Gastroesophageal sphincter (tissue), 4 donors: ENCODE data around the gene SLC25A19. TPM values are rescaled to one million over a fixed set of nuclear protein-coding genes. Genes with fewer than 3 reads are reported as not detected.

Source experiments
- ATAC-seq: fragments of 150-250 bp; one replicate; pipeline ENCODE4 v1.9.1; 2016; ENCODE audit warnings: mild to moderate bottlenecking, moderate library complexity
- H3K27ac ChIP-seq, 4 donors: fragments of 200-600 bp; sonication (generic) in 3 of 4; 1 replicate in 3 of 4; 2 replicates in 1 of 4; pipeline ENCODE4 v1.5.1; 2016 to 2019
- H3K27me3 ChIP-seq: fragments of 200-600 bp; sonication (generic); one replicate; pipeline ENCODE4 v1.5.1; 2019
- H3K36me3 ChIP-seq, 2 donors: fragments of 200-600 bp; sonication (generic); one replicate each; pipeline ENCODE4 v1.5.1; 2019; ENCODE audit warnings: control low read depth in 1 of 2
- H3K4me1 ChIP-seq, 3 donors: fragments of 200-600 bp; sonication (generic); 1 replicate in 2 of 3; 2 replicates in 1 of 3; pipeline ENCODE4 v1.5.1; 2016 to 2019; ENCODE audit warnings: control low read depth in 2 of 3
- H3K4me3 ChIP-seq, 2 donors: fragments of 200-600 bp; sonication (generic); one replicate each; pipeline ENCODE4 v1.5.1; 2019; ENCODE audit warnings: mild to moderate bottlenecking in 1 of 2, moderate library complexity in 1 of 2
- H3K9me3 ChIP-seq, 3 donors: fragments of 200-600 bp; sonication (generic); one replicate each; pipeline ENCODE4 v1.5.1; 2017 to 2019; ENCODE audit warnings: control low read depth in 2 of 3
- EP300 ChIP-seq: sonication (generic); formaldehyde crosslinking; IDR thresholded peaks from one replicate; pipeline ENCODE4 v1.6.1; 2017; ENCODE audit warnings: antibody characterized with exemption, mild to moderate bottlenecking
- POLR2A ChIP-seq, 2 donors: fragments of 450-650 bp; IDR thresholded peaks; one replicate each; pipeline ENCODE4 v1.6.1; 2017; ENCODE audit warnings: antibody characterized with exemption in 2 of 2, mild to moderate bottlenecking in 2 of 2, moderate library complexity in 1 of 2
- POLR2AphosphoS5 ChIP-seq: sonication (generic); formaldehyde crosslinking; IDR thresholded peaks from one replicate; pipeline ENCODE4 v1.6.1; 2017; ENCODE audit warnings: antibody characterized with exemption
- WGBS, 2 donors: methylation state at CpG; one replicate each; pipeline ENCODE4 v1.1.5; 2018; ENCODE audit warnings: low coverage in 1 of 2; 5-methylcytosine and 5-hydroxymethylcytosine counted together
- total RNA-seq, 4 donors: library from RNA; depleted of rRNA; stranded (reverse); fragments of >200 nt; gene quantifications; one replicate each; pipeline ENCODE4 v1.1.0, GENCODE V29; 2016
- TF ChIP-seq, protein P1 (sequence below), 4 experiments: fragments of 200-600 bp in 2 of 4; fragments of 450-650 bp in 2 of 4; sonication (generic) in 1 of 4; IDR thresholded peaks; one replicate each; pipeline ENCODE4 v1.5.1; 2017 to 2019; ENCODE audit warnings: antibody characterized with exemption in 4 of 4, mild to moderate bottlenecking in 2 of 4, moderate library complexity in 2 of 4

SLC25A19 gene
- total RNA-seq, 4 donors from 2014 or later: 7.3 to 14.5 (median 13.4) TPM

DNA sequence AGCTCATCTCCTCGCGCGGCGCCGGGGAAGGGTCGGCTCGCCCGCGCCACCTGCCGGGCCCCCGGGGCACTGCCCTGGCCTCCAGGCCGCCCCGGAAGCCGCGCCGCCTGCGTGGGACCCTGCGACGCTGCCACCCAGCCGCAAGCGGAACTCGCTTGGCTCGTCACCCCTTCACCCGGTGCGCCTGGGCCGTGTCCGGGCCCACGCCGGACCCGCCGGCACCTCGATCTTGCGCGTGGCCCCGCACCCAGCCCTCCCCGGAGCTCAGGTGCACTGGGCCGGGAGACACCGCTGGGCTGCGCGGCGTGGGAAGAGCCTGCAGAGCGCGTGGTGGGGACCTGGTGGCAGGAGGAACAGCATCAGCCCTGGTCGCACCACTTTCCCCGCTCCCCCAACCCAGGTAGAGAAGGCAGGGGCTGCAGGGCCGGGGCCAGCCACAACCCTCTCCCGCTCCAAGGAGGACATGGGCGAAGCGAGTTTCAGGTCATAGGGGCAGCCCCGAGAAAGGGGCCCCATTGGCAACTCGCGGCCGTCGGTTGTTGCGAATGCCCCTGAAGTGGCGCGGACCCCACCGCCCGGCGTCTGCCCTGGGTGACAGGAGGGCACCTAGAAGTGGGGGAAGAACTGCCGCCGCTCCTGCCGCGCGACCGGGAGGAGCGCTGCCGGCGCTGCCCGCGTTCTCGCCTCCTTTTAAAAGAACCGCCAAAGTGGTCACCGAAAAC lies 17.8 kb downstream of the SLC25A19 start:
- peak overlapping the region; percentile 77 to 91 for H3K4me3 ChIP-seq
- H3K27ac ChIP-seq: peak overlapping the region; percentile 8 to 99 (median 96)
- no peaks in the 10 kb centered on the region for H3K27me3 ChIP-seq
- TF ChIP-seq EP300 (no peak), POLR2AphosphoS5 (peak; percentile 9), POLR2A (IDR thresholded peaks at IDR 0.05) (peak in 1 of 2 donors; percentile 33)
- TF ChIP-seq, protein P1, sequence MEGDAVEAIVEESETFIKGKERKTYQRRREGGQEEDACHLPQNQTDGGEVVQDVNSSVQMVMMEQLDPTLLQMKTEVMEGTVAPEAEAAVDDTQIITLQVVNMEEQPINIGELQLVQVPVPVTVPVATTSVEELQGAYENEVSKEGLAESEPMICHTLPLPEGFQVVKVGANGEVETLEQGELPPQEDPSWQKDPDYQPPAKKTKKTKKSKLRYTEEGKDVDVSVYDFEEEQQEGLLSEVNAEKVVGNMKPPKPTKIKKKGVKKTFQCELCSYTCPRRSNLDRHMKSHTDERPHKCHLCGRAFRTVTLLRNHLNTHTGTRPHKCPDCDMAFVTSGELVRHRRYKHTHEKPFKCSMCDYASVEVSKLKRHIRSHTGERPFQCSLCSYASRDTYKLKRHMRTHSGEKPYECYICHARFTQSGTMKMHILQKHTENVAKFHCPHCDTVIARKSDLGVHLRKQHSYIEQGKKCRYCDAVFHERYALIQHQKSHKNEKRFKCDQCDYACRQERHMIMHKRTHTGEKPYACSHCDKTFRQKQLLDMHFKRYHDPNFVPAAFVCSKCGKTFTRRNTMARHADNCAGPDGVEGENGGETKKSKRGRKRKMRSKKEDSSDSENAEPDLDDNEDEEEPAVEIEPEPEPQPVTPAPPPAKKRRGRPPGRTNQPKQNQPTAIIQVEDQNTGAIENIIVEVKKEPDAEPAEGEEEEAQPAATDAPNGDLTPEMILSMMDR (IDR thresholded peaks at IDR 0.05): peak in 3 of 4 experiments; percentile 85 to 94 (median 93)
- WGBS, 2 donors: 2% methylated on average over 14 of the region's 74 CpGs; no CpG with 5 or more reads in 1 of the 2 donors
- ATAC-seq: peak; percentile 90
- H3K9me3 ChIP-seq: no peaks in the 10 kb centered on the region
- H3K4me1 ChIP-seq: peaks cover 0 to 50% (median 21%) of the 10 kb centered on the region in 3 donors
- peaks cover 0 to 15% of the 10 kb centered on the region in 2 donors for H3K36me3 ChIP-seq

DNA sequence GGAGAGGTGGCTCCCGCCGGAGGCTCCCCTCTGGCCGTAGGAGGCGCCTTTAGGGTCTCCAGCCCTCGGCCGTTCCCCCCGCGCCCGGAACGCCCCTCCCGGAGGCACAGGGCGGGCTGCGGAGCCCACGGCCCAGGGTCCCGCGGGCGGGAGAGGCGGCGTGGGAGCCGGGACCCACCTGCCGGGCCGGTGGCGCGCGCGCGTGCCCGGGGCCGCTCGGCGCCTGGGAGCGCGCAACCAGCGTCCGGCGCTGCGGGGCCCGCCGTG lies 18.3 kb downstream of the SLC25A19 start, which contains the start of gene MIF4GD:
MIF4GD (minus strand) TSS at position 266 of the 267 bp plus-strand sequence. CDS start 1,036 bp downstream, outside the sequence.
- TF ChIP-seq, protein P1 (IDR thresholded peaks at IDR 0.05): no peak
- TF ChIP-seq POLR2A (IDR thresholded peaks at IDR 0.05): peak; percentile 20 to 86
- Histone ChIP-seq H3K4me3 (peak within 1 kb of the TSS; percentile 77 to 91), H3K36me3 (peaks cover 0 to 20% of the 10 kb centered on the region in 2 donors), H3K9me3 (no peaks in the 10 kb centered on the region), H3K27ac (peak within 1 kb of the TSS; percentile 94 to 99 (median 96)), H3K27me3 (no peaks in the 10 kb centered on the region), H3K4me1 (peaks cover 0 to 50% (median 21%) of the 10 kb centered on the region in 3 donors)
- no CpG with 5 or more reads among the region's 39 CpGs for WGBS, 2 donors
- no peak for ATAC-seq

DNA sequence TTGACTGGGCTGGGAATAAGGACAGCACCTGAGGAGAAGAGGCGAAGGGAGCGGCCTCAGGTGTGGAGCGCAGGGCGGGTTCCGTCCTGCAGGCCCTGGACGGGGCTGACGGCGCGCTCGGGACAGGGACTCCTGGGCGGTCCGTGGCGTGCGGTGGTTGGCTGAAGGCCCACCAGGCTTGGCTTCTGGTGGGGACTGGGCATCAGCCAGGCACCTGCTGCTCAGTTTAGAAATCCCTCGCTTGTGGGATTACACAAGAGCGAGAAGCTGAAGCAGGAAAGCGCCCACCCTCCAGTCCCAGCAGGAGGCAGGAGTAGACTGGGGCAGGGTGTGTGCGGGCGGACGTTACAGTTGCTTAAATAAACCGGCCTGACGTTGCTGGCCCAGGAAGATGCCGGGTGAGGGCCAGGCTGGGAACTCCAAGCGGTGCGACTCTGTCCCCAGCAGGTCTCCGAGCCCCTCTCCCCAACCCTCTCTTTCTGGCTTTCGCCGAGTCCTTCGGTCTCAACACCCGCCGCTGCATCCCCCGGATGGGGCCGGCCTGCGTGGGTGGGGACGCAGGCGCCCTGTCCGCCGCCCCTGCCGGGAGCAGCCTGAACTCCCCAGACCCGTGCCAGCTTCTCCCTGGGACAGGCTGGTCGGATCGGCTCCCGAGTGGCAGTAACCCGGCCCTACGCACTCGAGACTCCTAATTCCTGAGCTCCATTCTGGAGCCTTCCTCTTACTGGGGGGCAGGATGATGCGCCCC lies 18.8 kb downstream of the SLC25A19 start:
- TF ChIP-seq POLR2A (IDR thresholded peaks at IDR 0.05): peak in 1 of 2 donors; percentile 55
- peak; percentile 50 for TF ChIP-seq POLR2AphosphoS5
- TF ChIP-seq EP300: no peak
- TF ChIP-seq, protein P1 (IDR thresholded peaks at IDR 0.05): peak in 3 of 4 experiments; percentile 42 to 65 (median 59)
- WGBS, 2 donors: no CpG with 5 or more reads among the region's 47 CpGs
- peak overlapping the region; percentile 94 to 99 (median 96) for H3K27ac ChIP-seq
- H3K4me3 ChIP-seq: peak overlapping the region; percentile 77 to 91
- H3K27me3 ChIP-seq: no peaks in the 10 kb centered on the region
- peaks cover 0 to 25% of the 10 kb centered on the region in 2 donors for H3K36me3 ChIP-seq
- peaks cover 0 to 50% (median 21%) of the 10 kb centered on the region in 3 donors for H3K4me1 ChIP-seq
- H3K9me3 ChIP-seq: no peaks in the 10 kb centered on the region
- peak; percentile 77 for ATAC-seq

DNA sequence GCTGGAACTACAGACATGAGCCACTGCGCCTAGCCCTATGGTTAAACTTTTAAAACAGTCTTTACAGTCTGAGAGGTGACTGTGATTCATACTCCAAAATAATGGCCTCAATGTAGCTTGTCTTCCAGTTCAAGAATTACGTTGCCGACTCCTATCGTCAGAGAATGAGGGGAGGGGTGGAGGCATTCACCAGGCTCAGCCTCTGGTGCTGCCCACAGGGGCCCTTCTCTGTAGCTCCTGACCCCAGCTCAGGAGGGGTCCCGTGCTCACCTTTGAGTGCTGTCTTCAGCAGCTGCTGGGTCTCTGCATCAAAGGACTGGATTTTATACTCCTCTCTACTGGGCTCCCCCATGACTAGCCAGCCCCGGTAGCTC lies 19.4 kb downstream of the SLC25A19 start:
- 20 to 86% methylated on average over 1 to 4 of the region's 6 CpGs for whole genome bisulfite sequencing, 2 donors
- ATAC-seq: no peak
- Histone ChIP-seq H3K27me3 (no peaks in the 10 kb centered on the region), H3K36me3 (peaks cover 0 to 30% of the 10 kb centered on the region in 2 donors), H3K4me3 (peak overlapping the region; percentile 77 to 91), H3K9me3 (no peaks in the 10 kb centered on the region), H3K4me1 (peaks cover 0 to 50% (median 21%) of the 10 kb centered on the region in 3 donors), H3K27ac (peak overlapping the region; percentile 94 to 99 (median 96))
- no peak for TF ChIP-seq POLR2A (IDR thresholded peaks at IDR 0.05)

DNA sequence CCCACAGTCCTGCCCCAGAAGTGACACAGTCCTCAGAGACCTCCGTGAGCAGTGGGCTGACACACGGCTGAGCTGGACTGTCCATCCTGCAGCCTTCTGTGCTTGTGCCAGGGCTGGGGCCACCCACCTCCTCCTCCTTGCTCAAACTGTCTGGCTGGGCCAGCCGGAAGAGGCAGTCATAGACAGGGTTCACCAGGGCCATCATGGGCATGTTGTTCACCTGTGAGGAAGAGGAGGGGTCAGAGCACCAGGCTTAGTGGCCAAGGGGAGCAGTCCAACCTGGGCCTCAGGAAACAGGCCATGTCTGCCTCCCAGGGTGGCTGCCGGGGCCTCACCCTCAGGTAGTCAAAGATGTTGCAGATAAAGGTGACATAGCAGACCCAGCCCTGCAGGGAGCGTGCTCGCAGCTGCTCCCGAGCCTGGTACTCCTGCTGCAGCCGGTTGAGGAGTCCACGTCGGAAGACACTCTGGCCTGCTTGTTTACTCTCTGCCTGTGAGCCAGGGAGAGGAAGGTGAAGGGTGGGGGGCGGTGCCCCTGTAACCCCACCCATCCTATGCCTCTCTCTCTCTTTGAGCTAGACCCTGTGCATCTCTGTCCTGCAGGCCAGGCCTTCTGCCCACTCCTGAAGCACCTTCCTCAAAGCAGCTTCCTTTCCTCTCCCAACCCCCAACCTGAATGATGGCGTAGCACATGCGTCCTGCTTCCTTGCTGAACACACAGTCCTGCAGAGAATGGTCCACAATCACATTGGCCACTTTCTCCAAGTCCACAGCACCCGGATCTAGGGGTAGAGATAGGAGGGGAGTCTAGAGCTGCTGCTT lies 21.6 kb downstream of the SLC25A19 start:
- ATAC-seq: no peak
- 30 to 48% methylated on average over 2 to 7 of the region's 14 CpGs for WGBS, 2 donors
- peaks cover 0 to 50% of the 10 kb centered on the region in 2 donors for H3K36me3 ChIP-seq
- no peak overlapping the region for H3K4me3 ChIP-seq
- TF ChIP-seq EP300 (no peak), POLR2A (IDR thresholded peaks at IDR 0.05) (no peak), POLR2AphosphoS5 (no peak)
- TF ChIP-seq, protein P1 (IDR thresholded peaks at IDR 0.05): no peak
- no peaks in the 10 kb centered on the region for H3K27me3 ChIP-seq
- H3K27ac ChIP-seq: no peak overlapping the region
- H3K4me1 ChIP-seq: peaks cover 0 to 40% (median 19%) of the 10 kb centered on the region in 3 donors
- H3K9me3 ChIP-seq: no peaks in the 10 kb centered on the region
